Body of pancreas (tissue), 4 donors: Measurements from ENCODE around the gene CRELD2.
A peak's percentile ranks its signal among the peaks of the same experiment; 100 is the strongest.

Source experiments
- CTCF ChIP-seq, 7 experiments: fragments of 450-650 bp in 4 of 7; fragments of 200-600 bp in 3 of 7; sonication (generic) in 3 of 7; IDR thresholded peaks; one replicate each; pipeline ENCODE4 v1.5.1; 2016 to 2019; ENCODE audit warnings: antibody characterized with exemption in 7 of 7
- POLR2A ChIP-seq, 3 donors: fragments of 450-650 bp; IDR thresholded peaks; one replicate each; pipeline ENCODE4 v1.6.1; 2016; ENCODE audit warnings: antibody characterized with exemption in 3 of 3, mild to moderate bottlenecking in 2 of 3

- TF ChIP-seq CTCF (IDR thresholded peaks at IDR 0.05) (no peak), POLR2A (IDR thresholded peaks at IDR 0.05) (peak; percentile 25 to 60 (median 49))
These were observed 17.9 kb downstream of the CRELD2 start for GRCh38 chr22:49936018-49936972.
